H1 (cell line): Measurements from ENCODE around the gene MYH7. TPM values are rescaled to one million over a fixed set of nuclear protein-coding genes. Genes with fewer than 3 reads are reported as not detected.

Experiments
- CTCF ChIA-PET: fragments of 300-600 bp; sonication (Branson Sonifier 250); formaldehyde crosslinking; loops from one replicate; lab custom pipeline; 2021; ENCODE audit not compliant: partially characterized antibody; lab: Charles Lee
- POLR2A ChIA-PET: fragments of 300-600 bp; sonication (Branson Sonifier 250); formaldehyde crosslinking; loops from one replicate; lab custom pipeline; 2021; ENCODE audit warnings: inconsistent platforms; ENCODE audit not compliant: partially characterized antibody; lab: Charles Lee
- DNase-seq, 2 experiments: peaks; one replicate each; pipeline versions ENCODE4 v3.0.0 to v3.0.0-alpha.2; 2010 to 2022; ENCODE audit warnings: low spot score in 2 of 2, low read depth in 1 of 2, mixed read lengths in 1 of 2
- FAIRE-seq: peaks from 2 replicates; lab custom pipeline; 2011; peaks lifted over from hg19 to GRCh38; lab: Jason Lieb, UNC
- H2AFZ ChIP-seq: 2 replicates; pipeline ENCODE4 v1.8.1; 2012; ENCODE audit warnings: low read length, inconsistent platforms
- H2AK5ac ChIP-seq: 2 replicates; pipeline ENCODE4 v1.6.1; 2013; ENCODE audit warnings: low read depth, low read length
- H2BK120ac ChIP-seq: replicated peaks from 2 replicates; pipeline ENCODE3; 2013; ENCODE audit warnings: low read depth, low read length, inconsistent platforms
- H2BK12ac ChIP-seq: 2 replicates; pipeline ENCODE4 v1.6.1; 2013; ENCODE audit warnings: low read depth, low read length
- H2BK15ac ChIP-seq: 2 replicates; pipeline ENCODE4 v1.6.1; 2013; ENCODE audit warnings: low read length
- H2BK20ac ChIP-seq: 2 replicates; pipeline ENCODE4 v1.6.1; 2013; ENCODE audit warnings: low read length
- H2BK5ac ChIP-seq: 2 replicates; pipeline ENCODE4 v1.6.1; 2013; ENCODE audit warnings: low read depth, low read length
- H3K14ac ChIP-seq: 2 replicates; pipeline ENCODE4 v1.6.1; 2013; ENCODE audit warnings: inconsistent platforms; ENCODE audit not compliant: insufficient read length
- H3K18ac ChIP-seq: 2 replicates; pipeline ENCODE4 v1.6.1; 2013; ENCODE audit warnings: low read length; ENCODE audit errors: extremely low read depth
- H3K23ac ChIP-seq: 2 replicates; pipeline ENCODE4 v1.6.1; 2013; ENCODE audit warnings: inconsistent platforms; ENCODE audit not compliant: insufficient read length
- H3K23me2 ChIP-seq: 2 replicates; pipeline ENCODE4 v1.6.1; 2013; ENCODE audit warnings: low read depth, low read length
- H3K27ac ChIP-seq: 2 replicates; pipeline ENCODE4 v1.6.1; 2011; ENCODE audit warnings: low read depth, low read length, inconsistent platforms
- H3K27me3 ChIP-seq, 4 experiments: replicated peaks in 1 of 4; 1 replicate in 1 of 4; 2 replicates in 3 of 4; pipeline versions ENCODE4 v1.6.1 to v1.8.1; 2011 to 2013; ENCODE audit warnings: low read length in 3 of 4, mild to moderate bottlenecking in 3 of 4, inconsistent platforms in 2 of 4, mixed read lengths in 2 of 4, moderate library complexity in 1 of 4; ENCODE audit not compliant: control insufficient read depth in 3 of 4, insufficient read depth in 3 of 4; ENCODE audit errors: extremely low read depth in 1 of 4
- H3K36me3 ChIP-seq, 4 experiments: 2 replicates each; pipeline versions ENCODE4 v1.6.1 to v1.8.1; 2011 to 2013; ENCODE audit warnings: mild to moderate bottlenecking in 4 of 4, low read length in 3 of 4, moderate library complexity in 2 of 4, control low read depth in 1 of 4, inconsistent platforms in 1 of 4; ENCODE audit not compliant: insufficient read depth in 4 of 4, control insufficient read depth in 2 of 4
- H3K4ac ChIP-seq: replicated peaks from 2 replicates; pipeline ENCODE3; 2013; ENCODE audit warnings: low read length, low read depth, mixed read lengths, inconsistent platforms; ENCODE audit not compliant: insufficient read length
- H3K4me1 ChIP-seq, 4 experiments: replicated peaks in 1 of 4; 1 replicate in 1 of 4; 2 replicates in 3 of 4; pipeline versions ENCODE4 v1.6.1 to v1.8.1; 2011 to 2013; ENCODE audit warnings: low read length in 3 of 4, inconsistent platforms in 2 of 4, mixed read lengths in 1 of 4; ENCODE audit not compliant: insufficient read depth in 4 of 4, control insufficient read depth in 3 of 4
- H3K4me2 ChIP-seq, 2 experiments: 2 replicates each; pipeline versions ENCODE4 v1.6.1 to v1.8.1; 2011 to 2013; ENCODE audit warnings: low read depth in 2 of 2, low read length in 2 of 2, control low read depth in 1 of 2, inconsistent platforms in 1 of 2, mild to moderate bottlenecking in 1 of 2; ENCODE audit not compliant: insufficient read depth in 1 of 2
- H3K4me3 ChIP-seq, 4 experiments: fragments of 200-600, 300-600 bp in 1 of 4; sonication (generic), shearing (Covaris generic), sonication (Bioruptor Twin) in 1 of 4; 2 replicates each; pipeline versions ENCODE4 v1.5.1 to v1.8.1; 2011 to 2016; ENCODE audit warnings: low read length in 4 of 4, low read depth in 3 of 4, control low read depth in 2 of 4, inconsistent platforms in 2 of 4, mild to moderate bottlenecking in 2 of 4, mixed read lengths in 1 of 4, moderate library complexity in 1 of 4; ENCODE audit not compliant: insufficient read depth in 2 of 4; ENCODE audit errors: extremely low read depth in 1 of 4
- H3K56ac ChIP-seq: replicated peaks from 2 replicates; pipeline ENCODE3; 2013; ENCODE audit warnings: low read depth, mild to moderate bottlenecking, mixed read lengths, low read length, inconsistent platforms; ENCODE audit not compliant: insufficient read length
- H3K79me1 ChIP-seq: 2 replicates; pipeline ENCODE4 v1.6.1; 2013; ENCODE audit warnings: low read depth, low read length, control low read depth
- H3K79me2 ChIP-seq, 2 experiments: 2 replicates each; pipeline versions ENCODE4 v1.6.1 to v1.8.1; 2012 to 2013; ENCODE audit warnings: low read length in 2 of 2, mild to moderate bottlenecking in 2 of 2, inconsistent platforms in 1 of 2; ENCODE audit not compliant: insufficient read depth in 2 of 2, control insufficient read depth in 1 of 2
- H3K9ac ChIP-seq, 4 experiments: replicated peaks in 1 of 4; 1 replicate in 1 of 4; 2 replicates in 3 of 4; pipeline versions ENCODE4 v1.6.1 to v1.8.1; 2011 to 2013; ENCODE audit warnings: low read depth in 3 of 4, low read length in 3 of 4, control low read depth in 2 of 4, mild to moderate bottlenecking in 2 of 4, moderate library complexity in 2 of 4, inconsistent platforms in 1 of 4; ENCODE audit errors: extremely low read depth in 1 of 4
- H3K9me3 ChIP-seq, 2 experiments: 2 replicates each; pipeline versions ENCODE4 v1.6.1 to v1.8.1; 2012 to 2013; ENCODE audit warnings: mild to moderate bottlenecking in 2 of 2, moderate library complexity in 2 of 2, control low read depth in 1 of 2, inconsistent platforms in 1 of 2, low read depth in 1 of 2, low read length in 1 of 2, mixed read lengths in 1 of 2; ENCODE audit not compliant: insufficient read depth in 2 of 2
- H4K20me1 ChIP-seq, 2 experiments: replicated peaks in 1 of 2; 2 replicates each; pipeline versions ENCODE3 to v1.8.1; 2011 to 2013; ENCODE audit warnings: inconsistent platforms in 2 of 2, low read length in 2 of 2, mild to moderate bottlenecking in 1 of 2; ENCODE audit not compliant: insufficient read depth in 2 of 2, control insufficient read depth in 1 of 2
- H4K5ac ChIP-seq: 2 replicates; pipeline ENCODE4 v1.6.1; 2013; ENCODE audit warnings: low read length, low read depth, mixed read lengths, inconsistent platforms; ENCODE audit not compliant: insufficient read length
- H4K8ac ChIP-seq: 2 replicates; pipeline ENCODE4 v1.8.0; 2013; ENCODE audit warnings: mild to moderate bottlenecking, moderate library complexity, low read length, inconsistent platforms; ENCODE audit not compliant: insufficient read depth; ENCODE audit errors: extremely low read depth
- H4K91ac ChIP-seq: replicated peaks from 2 replicates; pipeline ENCODE3; 2013; ENCODE audit warnings: low read length, mixed read lengths, inconsistent platforms; ENCODE audit not compliant: insufficient read length
- ATF3 ChIP-seq: IDR thresholded peaks from 2 replicates; pipeline ENCODE4 v1.6.1; 2011; ENCODE audit warnings: low read depth, mild to moderate bottlenecking, low read length; ENCODE audit not compliant: insufficient read depth
- EGR1 ChIP-seq: IDR thresholded peaks from 2 replicates; pipeline ENCODE4 v1.6.1; 2011; ENCODE audit warnings: low read depth, low read length, borderline replicate concordance
- FOSL1 ChIP-seq: IDR thresholded peaks from 2 replicates; pipeline ENCODE4 v1.6.1; 2011; ENCODE audit warnings: mild to moderate bottlenecking, low read depth, low read length, moderate library complexity; ENCODE audit not compliant: insufficient read depth
- KDM1A ChIP-seq: fragments of 200-600, 300-600 bp; sonication (generic); IDR thresholded peaks from 2 replicates; pipeline ENCODE4 v1.7.1; 2016; ENCODE audit warnings: mild to moderate bottlenecking, low read length, borderline replicate concordance
- KDM4A ChIP-seq: IDR thresholded peaks from one replicate; pipeline ENCODE4 v1.7.1; 2012; ENCODE audit warnings: low read depth, mild to moderate bottlenecking, moderate library complexity, low read length, inconsistent platforms; ENCODE audit not compliant: severe bottlenecking
- MAX ChIP-seq: IDR thresholded peaks from 2 replicates; pipeline ENCODE4 v1.6.1; 2012; ENCODE audit warnings: inconsistent platforms
- NANOG ChIP-seq: IDR thresholded peaks from 2 replicates; pipeline ENCODE4 v1.6.1; 2011; ENCODE audit warnings: low read length, low read depth, mild to moderate bottlenecking, inconsistent platforms; ENCODE audit not compliant: insufficient read depth, poor library complexity, severe bottlenecking
- NRF1 ChIP-seq: IDR thresholded peaks from 2 replicates; pipeline ENCODE4 v1.6.1; 2011; ENCODE audit warnings: mild to moderate bottlenecking, low read depth, low read length, improper control_type of control experiment
- POLR2A ChIP-seq, 2 experiments: IDR thresholded peaks; 1 replicate in 1 of 2; 2 replicates in 1 of 2; pipeline ENCODE4 v1.6.1; 2011; ENCODE audit warnings: low read depth in 2 of 2, low read length in 2 of 2, mild to moderate bottlenecking in 2 of 2; ENCODE audit errors: control extremely low read depth in 1 of 2
- SIRT6 ChIP-seq: IDR thresholded peaks from one replicate; pipeline ENCODE4 v1.7.1; 2012; ENCODE audit warnings: low read length, inconsistent platforms
- SIX5 ChIP-seq: IDR thresholded peaks from 2 replicates; pipeline ENCODE4 v1.6.1; 2011; ENCODE audit warnings: mild to moderate bottlenecking, low read depth, low read length
- SP2 ChIP-seq: IDR thresholded peaks from 2 replicates; pipeline ENCODE4 v1.6.1; 2012; ENCODE audit warnings: mild to moderate bottlenecking, low read length, inconsistent platforms
- SRF ChIP-seq: IDR thresholded peaks from 2 replicates; pipeline ENCODE4 v1.6.1; 2011; ENCODE audit warnings: mild to moderate bottlenecking, low read depth, low read length, moderate library complexity
- TAF1 ChIP-seq: IDR thresholded peaks from 2 replicates; pipeline ENCODE4 v1.6.1; 2011; ENCODE audit warnings: mild to moderate bottlenecking, low read depth, low read length
- TBP ChIP-seq: IDR thresholded peaks from 2 replicates; pipeline ENCODE4 v1.6.1; 2011; ENCODE audit warnings: low read depth, low read length, improper control_type of control experiment
- WGBS, 2 experiments: shearing (Covaris generic) in 1 of 2; methylation state at CpG; one replicate each; pipeline versions ENCODE4 v1.1.6 to v1.1.7; 2013 to 2015; ENCODE audit warnings: low lambda C conversion rate in 2 of 2, mixed read lengths in 2 of 2, inconsistent platforms in 1 of 2, low coverage in 1 of 2, missing lambda C conversion rate in 1 of 2; ENCODE audit not compliant: insufficient replicate concordance in 2 of 2, insufficient coverage in 1 of 2, insufficient read length in 1 of 2; ENCODE audit errors: extremely low coverage in 1 of 2, missing lambda C conversion rate in 1 of 2; 5-methylcytosine and 5-hydroxymethylcytosine counted together
- polyA plus RNA-seq, 7 experiments: library from polyadenylated mRNA; depleted of rRNA in 3 of 7; stranded (reverse) in 5 of 7; unstranded in 2 of 7; fragments of >200 nt in 5 of 7; fragments of 200-250 nt in 2 of 7; gene quantifications; 1 replicate in 5 of 7; 2 replicates in 1 of 7; 4 replicates in 1 of 7; pipeline versions ENCODE4 v1.2.1 to v1.2.3, GENCODE V29; 2011 to 2013; ENCODE audit warnings: missing spikeins in 2 of 7, mixed read lengths in 2 of 7
- total RNA-seq: library from RNA; stranded (reverse); fragmentation: NEBNext Ultra II Directional; extraction: Animal tissue kit (Norgen Biotek cat#: 25700); gene quantifications from 2 replicates; pipeline ENCODE4 v1.2.1, GENCODE V29; 2021

MYH7 gene
- total and polyA plus RNA-seq, 2 of the 8 experiments (the other 6 are each of a cell fraction or from before 2014, with no cell fraction given): not detected

- peaks cover 0 to 12% (median 10%) of the 10 kb centered on the region in 4 experiments; a peak in 5 of 7 replicates for H3K27me3 ChIP-seq
- WGBS, 2 experiments: 80% methylated on average over 1 of the region's 1 CpG; no CpG with 5 or more reads in 1 of the 2 experiments
- no peaks in the 10 kb centered on the region for H3K36me3 ChIP-seq
- H3K79me1 ChIP-seq: no peaks in the 10 kb centered on the region
- H3K4me1 ChIP-seq: peaks cover 2 to 8% (median 4%) of the 10 kb centered on the region in 4 experiments; a peak in 5 of 7 replicates
- ChIA-PET CTCF (interaction anchor here (1.0 to 20.9 kb wide), 8 partner anchors 9 to 428 kb away, joined by 3 to 333 read pairs (median 8); partner anchors contain the start of genes CMTM5 and IL25), POLR2A (interaction anchor here (1.0 to 1.4 kb wide), 2 partner anchors 17 to 185 kb away, joined by 3 to 4 read pairs; no protein-coding TSS in a partner anchor)
- no peak overlapping the region for H2BK12ac ChIP-seq
- no peaks in the 10 kb centered on the region for H3K79me2 ChIP-seq
- no peaks in the 10 kb centered on the region for H3K9me3 ChIP-seq
- H2BK120ac ChIP-seq: no peak overlapping the region
- H2AK5ac ChIP-seq: no peak overlapping the region
- H3K27ac ChIP-seq: no peak overlapping the region
- no peak overlapping the region for H2BK15ac ChIP-seq
- H3K4ac ChIP-seq: no peak overlapping the region
- H3K14ac ChIP-seq: no peak overlapping the region
- H2BK20ac ChIP-seq: no peak overlapping the region
- H2BK5ac ChIP-seq: no peak overlapping the region
- DNase-seq: no peak
- peaks cover 11% of the 10 kb centered on the region; the same call in 1 of the 2 replicates for H3K23me2 ChIP-seq
- no peak overlapping the region for H3K4me2 ChIP-seq
- H4K20me1 ChIP-seq: no peaks in the 10 kb centered on the region
- no peak overlapping the region for H4K91ac ChIP-seq
- FAIRE-seq: no peak
- no peak overlapping the region for H4K8ac ChIP-seq
- H3K9ac ChIP-seq: no peak overlapping the region
- no peak overlapping the region for H4K5ac ChIP-seq
- H2AFZ ChIP-seq: no peak overlapping the region
- H3K18ac ChIP-seq: no peak overlapping the region
- no peak overlapping the region for H3K23ac ChIP-seq
- H3K56ac ChIP-seq: no peak overlapping the region
- H3K4me3 ChIP-seq: no peak overlapping the region
- no peak for TF ChIP-seq SRF
- TF ChIP-seq POLR2A (IDR thresholded peaks at IDR 0.05; ENCODE audit: control extremely low read depth in 1 of 2, low read depth in 2 of 2, low read length in 2 of 2): no peak
- no peak for TF ChIP-seq SP2
- no peak for TF ChIP-seq TBP
- no peak for TF ChIP-seq NRF1
- TF ChIP-seq TAF1: no peak
- TF ChIP-seq SIX5: no peak
- no peak for TF ChIP-seq KDM1A
- no peak for TF ChIP-seq MAX
- no peak for TF ChIP-seq SIRT6
- no peak for TF ChIP-seq ATF3
- no peak for TF ChIP-seq KDM4A
- TF ChIP-seq EGR1: no peak
- TF ChIP-seq FOSL1: no peak
- no peak for TF ChIP-seq NANOG
These were observed 65.2 kb downstream of the MYH7 start for GRCh38 chr14:23370221-23370620.
